ENCODE results near the gene CTNNBL1. TPM values are rescaled to one million over a fixed set of nuclear protein-coding genes. Genes with fewer than 3 reads are reported as not detected.
"Not testable (repeated sequence)": the region's sequence is repeated elsewhere in the genome, so short reads cannot be mapped to it uniquely, and the experiment has no call there.

CTNNBL1 gene
- polyA plus RNA-seq, 6 donors from 2014 or later: 102 to 200 (median 125) TPM

DNA sequence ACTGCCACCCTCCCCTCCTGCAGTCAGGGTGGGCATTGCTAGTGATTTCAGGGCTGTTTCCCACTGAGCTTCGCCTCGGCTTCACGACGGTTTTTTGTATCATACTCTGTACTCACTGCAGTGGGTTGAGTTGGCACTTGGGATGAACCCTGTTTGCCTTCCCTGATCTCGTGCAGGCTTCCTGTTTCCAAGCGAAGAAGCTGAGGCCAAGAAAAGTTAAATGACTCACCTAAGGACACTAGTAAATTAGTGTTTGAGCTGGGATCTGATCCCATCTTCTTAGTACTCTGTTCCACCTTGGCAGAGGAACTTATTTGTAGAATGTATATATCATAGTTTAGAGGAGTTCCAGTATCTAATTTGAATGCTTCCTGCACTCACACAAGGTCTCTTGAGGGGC lies 158.8 kb downstream of the CTNNBL1 start:
- Mint-ChIP-seq H3K4me1 (peaks cover 1 to 8% (median 5%) of the 10 kb centered on the region in 3 donors), H3K27ac (no peak overlapping the region), H3K9me3 (no peaks in the 10 kb centered on the region), H3K36me3 (peaks cover 20 to 25% of the 10 kb centered on the region in 2 donors), H3K4me3 (no peak overlapping the region), H3K27me3 (no peaks in the 10 kb centered on the region)
- ATAC-seq (ENCODE audit: low read depth in 2 of 2): no peak
- DNase-seq: no peak

GRCh38 chr20:37853823-37854375 lies 160.1 kb downstream of the CTNNBL1 start:
- no peaks in the 10 kb centered on the region for H3K27me3 Mint-ChIP-seq
- DNase-seq (no peak), ATAC-seq (ENCODE audit: low read depth in 2 of 2) (no peak)
- H3K36me3 Mint-ChIP-seq: peaks cover 21 to 25% of the 10 kb centered on the region in 2 donors
- H3K4me1 Mint-ChIP-seq: peaks cover 1 to 10% (median 5%) of the 10 kb centered on the region in 3 donors
- H3K9me3 Mint-ChIP-seq: no peaks in the 10 kb centered on the region
- no peak overlapping the region for H3K4me3 Mint-ChIP-seq
- H3K27ac Mint-ChIP-seq: no peak overlapping the region

DNA sequence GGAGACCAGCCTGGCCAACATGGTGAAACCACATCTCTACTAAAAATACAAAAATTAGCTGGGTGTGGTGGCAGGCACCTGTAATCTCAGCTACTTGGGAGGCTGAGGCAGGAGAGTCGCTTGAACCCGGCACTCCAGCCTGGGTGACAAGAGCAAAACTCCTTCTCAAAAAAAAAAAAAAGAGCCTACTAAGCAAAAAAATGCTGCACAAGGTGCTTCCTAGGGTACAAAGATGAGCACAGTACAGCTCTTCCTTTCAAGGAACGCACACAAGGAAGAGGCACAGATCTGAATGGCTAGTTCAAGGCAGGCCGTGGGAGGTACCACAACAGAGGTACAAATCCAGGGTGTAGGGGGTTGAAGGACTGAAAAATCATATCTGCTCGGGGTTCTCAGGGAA lies 162.2 kb downstream of the CTNNBL1 start:
- not testable (repeated sequence) for H3K9me3 Mint-ChIP-seq; ATAC-seq (ENCODE audit: low read depth in 2 of 2); H3K27me3 Mint-ChIP-seq; H3K4me1 Mint-ChIP-seq; DNase-seq
- Mint-ChIP-seq H3K36me3 (peaks cover 16 to 27% of the 10 kb centered on the region in 2 donors), H3K4me3 (peak overlapping the region in 1 of 8 donors; percentile 69), H3K27ac (peak overlapping the region in 2 of 6 donors; percentile 29 to 96)

DNA sequence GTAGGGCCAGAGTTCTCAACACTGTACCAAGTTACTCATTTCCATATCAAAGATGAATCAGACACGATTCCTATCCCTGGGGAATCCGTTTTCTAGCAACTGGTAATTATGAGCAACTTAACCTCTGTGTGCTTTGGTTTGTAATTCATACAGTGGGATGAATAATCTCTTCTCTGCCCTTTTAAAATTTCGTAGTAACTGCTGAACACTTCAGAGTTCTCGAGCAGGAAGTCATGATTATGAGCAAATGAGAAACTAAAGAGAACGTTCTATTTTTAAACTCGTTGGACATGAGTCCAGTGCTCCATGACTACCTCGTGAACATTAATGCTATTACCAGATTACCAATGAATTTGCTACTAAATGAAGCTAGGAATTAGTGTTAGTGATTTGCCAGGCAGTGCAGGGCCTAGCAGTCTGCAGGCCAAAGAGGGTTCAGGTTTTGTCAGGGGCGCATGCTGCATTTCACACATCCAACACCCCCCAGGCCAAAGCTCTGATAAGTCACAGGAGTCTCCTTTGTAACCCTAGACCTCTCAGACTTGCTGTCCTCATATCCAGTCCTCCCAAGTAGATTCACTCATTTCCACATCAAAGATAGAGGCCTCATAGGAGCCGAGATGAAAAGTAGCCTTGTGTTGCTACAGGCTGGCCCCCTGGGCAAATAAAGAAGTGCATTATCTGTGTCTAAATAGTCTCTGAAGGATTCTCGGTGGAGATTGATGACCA lies 163.3 kb downstream of the CTNNBL1 start:
- ATAC-seq (ENCODE audit: low read depth in 2 of 2): no peak
- no peaks in the 10 kb centered on the region for H3K27me3 Mint-ChIP-seq
- peak overlapping the region in 1 of 6 donors; percentile 8 for H3K27ac Mint-ChIP-seq
- no peak for DNase-seq
- peaks cover 1 to 5% (median 4%) of the 10 kb centered on the region in 3 donors for H3K4me1 Mint-ChIP-seq
- H3K36me3 Mint-ChIP-seq: peaks cover 24 to 27% of the 10 kb centered on the region in 2 donors
- H3K9me3 Mint-ChIP-seq: no peaks in the 10 kb centered on the region
- H3K4me3 Mint-ChIP-seq: no peak overlapping the region

- Mint-ChIP-seq H3K27ac (peak overlapping the region in 4 of 6 donors; percentile 25 to 86 (median 56)), H3K4me1 (peaks cover 0 to 5% (median 4%) of the 10 kb centered on the region in 3 donors), H3K9me3 (no peaks in the 10 kb centered on the region), H3K4me3 (no peak overlapping the region), H3K36me3 (peaks cover 22 to 38% of the 10 kb centered on the region in 2 donors), H3K27me3 (no peaks in the 10 kb centered on the region)
- ATAC-seq (ENCODE audit: low read depth in 2 of 2) (no peak), DNase-seq (no peak)
Measured at GRCh38 chr20:37859406-37860171, 165.8 kb downstream of the CTNNBL1 start.

- H3K36me3 Mint-ChIP-seq: peaks cover 20 to 26% of the 10 kb centered on the region in 2 donors
Measured at GRCh38 chr20:37863289-37863688, 169.5 kb downstream of the CTNNBL1 start.

GRCh38 chr20:37864298-37864697 lies 170.5 kb downstream of the CTNNBL1 start:
- Mint-ChIP-seq H3K27ac (peak overlapping the region in 1 of 6 donors; percentile 86), H3K4me3 (no peak overlapping the region), H3K9me3 (no peaks in the 10 kb centered on the region), H3K36me3 (peaks cover 14 to 29% of the 10 kb centered on the region in 2 donors), H3K27me3 (no peaks in the 10 kb centered on the region), H3K4me1 (no peaks in the 10 kb centered on the region)
- no peak for DNase-seq
- ATAC-seq (ENCODE audit: low read depth in 2 of 2): no peak

More at GRCh38 chr20:37863289-37863688, 169.5 kb downstream of the CTNNBL1 start:
- no peak for ATAC-seq (ENCODE audit: low read depth in 2 of 2)
- no peak overlapping the region for H3K4me3 Mint-ChIP-seq
- H3K27me3 Mint-ChIP-seq: no peaks in the 10 kb centered on the region
- peak overlapping the region in 3 of 6 donors; percentile 10 to 26 (median 20) for H3K27ac Mint-ChIP-seq
- peaks cover 0 to 3% (median 0%) of the 10 kb centered on the region in 3 donors for H3K4me1 Mint-ChIP-seq
- H3K9me3 Mint-ChIP-seq: no peaks in the 10 kb centered on the region
- no peak for DNase-seq

DNA sequence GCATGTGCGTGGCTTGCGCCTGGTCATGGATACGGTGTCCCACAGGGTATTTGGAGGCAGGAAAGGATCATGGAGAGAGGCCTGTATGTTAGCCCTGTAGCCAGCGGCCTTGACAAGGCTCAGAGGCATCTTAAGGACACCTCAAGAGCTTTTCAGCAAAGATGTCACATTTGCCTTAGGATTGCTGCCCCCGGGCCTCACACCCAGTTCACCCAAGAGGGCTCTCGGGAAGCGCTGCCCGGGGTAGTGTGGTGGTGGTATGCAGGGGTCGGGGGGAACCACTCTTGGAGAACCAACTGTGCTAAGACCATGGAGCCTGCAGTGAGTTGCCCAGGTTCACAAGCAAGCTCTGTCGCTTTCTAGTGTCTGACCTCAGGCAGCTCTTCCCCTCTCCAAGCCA lies 172.2 kb downstream of the CTNNBL1 start:
- no peaks in the 10 kb centered on the region for H3K4me1 Mint-ChIP-seq
- ATAC-seq (ENCODE audit: low read depth in 2 of 2): no peak
- no peaks in the 10 kb centered on the region for H3K27me3 Mint-ChIP-seq
- H3K27ac Mint-ChIP-seq: no peak overlapping the region
- H3K4me3 Mint-ChIP-seq: no peak overlapping the region
- H3K9me3 Mint-ChIP-seq: no peaks in the 10 kb centered on the region
- peaks cover 15 to 43% of the 10 kb centered on the region in 2 donors for H3K36me3 Mint-ChIP-seq
- DNase-seq: no peak

- H3K4me1 Mint-ChIP-seq: no peaks in the 10 kb centered on the region
- DNase-seq: no peak
- H3K27me3 Mint-ChIP-seq: no peaks in the 10 kb centered on the region
- no peak overlapping the region for H3K4me3 Mint-ChIP-seq
- no peak overlapping the region for H3K27ac Mint-ChIP-seq
- no peak for ATAC-seq (ENCODE audit: low read depth in 2 of 2)
- peaks cover 19 to 33% of the 10 kb centered on the region in 2 donors for H3K36me3 Mint-ChIP-seq
- H3K9me3 Mint-ChIP-seq: no peaks in the 10 kb centered on the region
Measured at GRCh38 chr20:37867289-37868195, 173.7 kb downstream of the CTNNBL1 start.

DNA sequence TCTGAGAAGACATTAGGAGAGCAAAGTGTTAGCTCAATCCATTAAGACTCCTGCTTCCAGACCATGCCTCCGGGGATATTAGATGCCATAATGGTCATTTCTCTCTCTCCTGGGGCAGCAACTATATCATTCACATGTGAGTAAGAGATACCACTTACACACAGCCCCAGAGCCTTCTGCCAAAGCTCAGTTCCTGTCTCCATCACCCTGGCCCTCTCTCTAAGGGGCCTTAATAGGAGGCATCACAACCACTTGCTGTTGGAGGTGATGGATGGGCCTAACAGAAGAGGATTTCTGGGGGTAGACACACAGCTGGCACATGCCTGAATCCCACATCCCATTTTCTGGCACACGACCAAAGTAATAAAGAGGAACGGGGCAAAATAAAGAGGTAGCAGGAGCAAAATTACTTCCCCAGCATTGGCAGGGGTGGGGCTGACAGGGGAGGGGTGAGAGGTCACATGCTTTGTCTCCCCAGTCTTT lies 175.1 kb downstream of the CTNNBL1 start:
- Mint-ChIP-seq H3K4me1 (no peaks in the 10 kb centered on the region), H3K9me3 (no peaks in the 10 kb centered on the region), H3K36me3 (peaks cover 19 to 29% of the 10 kb centered on the region in 2 donors), H3K27ac (peak overlapping the region in 2 of 6 donors; percentile 81 to 84), H3K4me3 (no peak overlapping the region), H3K27me3 (no peaks in the 10 kb centered on the region)
- ATAC-seq (ENCODE audit: low read depth in 2 of 2) (no peak), DNase-seq (no peak)

- no peaks in the 10 kb centered on the region for H3K4me1 Mint-ChIP-seq
- peak overlapping the region in 2 of 6 donors; percentile 27 to 78 for H3K27ac Mint-ChIP-seq
- DNase-seq (no peak), ATAC-seq (ENCODE audit: low read depth in 2 of 2) (no peak)
- no peaks in the 10 kb centered on the region for H3K9me3 Mint-ChIP-seq
- peak overlapping the region in 1 of 8 donors; percentile 21 for H3K4me3 Mint-ChIP-seq
- no peaks in the 10 kb centered on the region for H3K27me3 Mint-ChIP-seq
- peaks cover 20 to 34% of the 10 kb centered on the region in 2 donors for H3K36me3 Mint-ChIP-seq
Measured at GRCh38 chr20:37869334-37869861, 175.6 kb downstream of the CTNNBL1 start.

DNA sequence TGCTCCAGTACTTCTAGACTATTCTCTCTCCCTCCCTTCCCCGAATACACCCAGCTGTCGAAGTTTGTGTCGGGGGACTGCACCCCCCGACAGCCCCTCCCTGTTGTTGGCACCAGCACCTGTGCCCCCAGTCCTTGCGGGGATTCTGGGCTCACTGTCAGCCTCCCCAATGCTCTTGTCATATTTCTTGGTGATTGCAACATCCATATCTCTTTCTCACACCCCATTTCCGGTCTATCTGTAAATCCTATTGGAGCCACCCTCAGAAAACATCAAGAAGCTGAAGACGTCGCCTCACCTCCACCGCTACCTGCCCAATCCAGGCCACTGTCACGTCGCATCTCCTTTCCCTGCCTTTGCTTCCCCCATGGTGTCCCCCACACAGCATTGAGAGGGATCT lies 176.5 kb downstream of the CTNNBL1 start:
- Mint-ChIP-seq H3K4me1 (no peaks in the 10 kb centered on the region), H3K36me3 (peaks cover 20 to 34% of the 10 kb centered on the region in 2 donors), H3K27ac (peak overlapping the region in 4 of 6 donors; percentile 0 to 76 (median 54)), H3K27me3 (no peaks in the 10 kb centered on the region), H3K9me3 (no peaks in the 10 kb centered on the region), H3K4me3 (no peak overlapping the region)
- DNase-seq (no peak), ATAC-seq (ENCODE audit: low read depth in 2 of 2) (no peak)

All from naive B cell (primary cell).